Measurements from ENCODE around the gene PMPCB.

Gene PMPCB

GRCh38 chr7:103336761-103337160 is 39.5 kb downstream of the PMPCB start:
- DNase-seq: no peak

- no peak for DNase-seq
Observed at GRCh38 chr7:103338864-103339263, 41.6 kb downstream of the PMPCB start.

- no peak for DNase-seq
Observed at GRCh38 chr7:103341466-103341865, 44.2 kb downstream of the PMPCB start.

GRCh38 chr7:103343332-103343731 is 46.1 kb downstream of the PMPCB start:
- no peak for DNase-seq

- peak; percentile 37 for DNase-seq
Observed at GRCh38 chr7:103343758-103344452, 46.7 kb downstream of the PMPCB start.

- peak; percentile 87 for DNase-seq
Observed at GRCh38 chr7:103344453-103345149, 47.4 kb downstream of the PMPCB start, which contains the start of gene DNAJC2. TSS of gene DNAJC2 (minus strand) at chr7:103344767. CDS start at chr7:103344622, 145 bp downstream.

GRCh38 chr7:103346396-103346795 is 49.2 kb downstream of the PMPCB start:
- no peak for DNase-seq

- DNase-seq: peak; percentile 86
Observed at GRCh38 chr7:103347507-103348267, 50.5 kb downstream of the PMPCB start, which contains the start of gene PSMC2. TSS of gene PSMC2 (plus strand) at chr7:103347643. CDS start at chr7:103347712, 69 bp downstream.

GRCh38 chr7:103348452-103348851 is 51.2 kb downstream of the PMPCB start:
- DNase-seq: no peak

- no peak for DNase-seq
Observed at GRCh38 chr7:103348959-103349358, 51.7 kb downstream of the PMPCB start.

GRCh38 chr7:103349805-103350204 is 52.6 kb downstream of the PMPCB start:
- DNase-seq: no peak

Data from CD4-positive, alpha-beta T cell treated with Interleukin-15 for 1 hour (primary cell).